GM23338 (cell line): ENCODE results near the gene EFHD2. TPM values are rescaled to one million over a fixed set of nuclear protein-coding genes. Genes with fewer than 3 reads are reported as not detected.

ENCODE experiments used
- ATAC-seq: fragments of 200-7000 bp; cut with Tn5 transposase; 3 replicates; pipeline ENCODE4 v1.9.1; 2020
- DNase-seq: peaks from one replicate; pipeline ENCODE4 v3.0.0-alpha.2; 2015; ENCODE audit warnings: low spot score
- H2AFZ ChIP-seq: fragments of 200-600 bp; sonication (generic); 2 replicates; pipeline ENCODE4 v1.8.0; 2016; ENCODE audit warnings: antibody characterized with exemption, mild to moderate bottlenecking, moderate library complexity
- H3F3A ChIP-seq: fragments of 200-600 bp; sonication (generic); replicated peaks from 2 replicates; pipeline ENCODE4 v1.8.0; 2017; ENCODE audit warnings: antibody characterized with exemption, mixed run types, low read depth
- H3K27ac ChIP-seq: fragments of 200-600 bp; sonication (generic); 2 replicates; pipeline ENCODE4 v1.6.1; 2016; ENCODE audit warnings: low read depth
- H3K27me3 ChIP-seq: fragments of 200-600 bp; sonication (generic); 2 replicates; pipeline ENCODE4 v1.8.0; 2016; ENCODE audit warnings: mild to moderate bottlenecking, mixed run types, moderate library complexity; ENCODE audit not compliant: insufficient read depth
- H3K36me3 ChIP-seq: fragments of 200-600 bp; sonication (generic); 2 replicates; pipeline ENCODE4 v1.8.0; 2016; ENCODE audit warnings: mild to moderate bottlenecking; ENCODE audit not compliant: insufficient read depth
- H3K4me1 ChIP-seq: fragments of 200-600 bp; sonication (generic); 2 replicates; pipeline ENCODE4 v1.8.0; 2016; ENCODE audit warnings: mild to moderate bottlenecking, moderate library complexity; ENCODE audit not compliant: insufficient read depth
- H3K4me2 ChIP-seq: fragments of 200-600 bp; sonication (generic); 2 replicates; pipeline ENCODE4 v1.7.1; 2017; ENCODE audit warnings: mixed run types
- H3K4me3 ChIP-seq: fragments of 200-600 bp; sonication (generic); 2 replicates; pipeline ENCODE4 v1.6.1; 2016; ENCODE audit warnings: mixed run types
- H3K79me2 ChIP-seq: fragments of 200-600 bp; sonication (generic); replicated peaks from 2 replicates; pipeline ENCODE4 v1.8.0; 2017; ENCODE audit warnings: mild to moderate bottlenecking; ENCODE audit not compliant: insufficient read depth
- H3K9me2 ChIP-seq: fragments of 200-600 bp; sonication (generic); 2 replicates; pipeline ENCODE4 v1.8.0; 2017; ENCODE audit not compliant: insufficient read depth
- H4K20me1 ChIP-seq: fragments of 200-600 bp; sonication (generic); replicated peaks from 2 replicates; pipeline ENCODE4 v1.8.0; 2017; ENCODE audit warnings: mild to moderate bottlenecking; ENCODE audit not compliant: insufficient read depth
- H3K27ac Mint-ChIP-seq: 2 replicates; pipeline ENCODE4 v1.8.0; 2020; ENCODE audit warnings: inconsistent platforms, mild to moderate bottlenecking, moderate library complexity, mixed read lengths
- H3K27me3 Mint-ChIP-seq: 3 replicates; pipeline ENCODE4 v1.8.0; 2022; ENCODE audit warnings: low read depth, mild to moderate bottlenecking, moderate library complexity, mixed read lengths, inconsistent platforms; ENCODE audit not compliant: insufficient read depth, poor library complexity
- H3K36me3 Mint-ChIP-seq: 3 replicates; pipeline ENCODE4 v1.8.0; 2021; ENCODE audit warnings: low read depth, mild to moderate bottlenecking, inconsistent platforms, moderate library complexity, mixed read lengths
- H3K4me1 Mint-ChIP-seq: 3 replicates; pipeline ENCODE4 v1.8.0; 2020; ENCODE audit warnings: mild to moderate bottlenecking, inconsistent platforms, mixed read lengths
- H3K4me3 Mint-ChIP-seq: 3 replicates; pipeline ENCODE4 v1.8.0; 2021; ENCODE audit warnings: moderate library complexity, mild to moderate bottlenecking, inconsistent platforms, mixed read lengths
- H3K9me3 Mint-ChIP-seq: 3 replicates; pipeline ENCODE4 v1.8.0; 2020; ENCODE audit warnings: moderate library complexity, mild to moderate bottlenecking, inconsistent platforms, mixed read lengths
- CREB1 ChIP-seq: fragments of 250-450 bp; sonication (Bioruptor Pico); IDR thresholded peaks from 2 replicates; pipeline ENCODE4 v1.5.0; 2020; ENCODE audit warnings: low read depth, mild to moderate bottlenecking, moderate library complexity
- EZH2 ChIP-seq: fragments of 200-600 bp; sonication (generic); IDR thresholded peaks from one replicate; pipeline ENCODE4 v1.8.0; 2017; ENCODE audit warnings: antibody characterized with exemption, mild to moderate bottlenecking, low read depth; ENCODE audit not compliant: unreplicated experiment
- EZH2phosphoT487 ChIP-seq: fragments of 200-600 bp; sonication (generic); IDR thresholded peaks from one replicate; pipeline ENCODE4 v1.8.1; 2018; ENCODE audit warnings: antibody characterized with exemption; ENCODE audit not compliant: unreplicated experiment
- JUNB ChIP-seq: IDR thresholded peaks from one replicate; pipeline ENCODE4 v1.6.1; 2016; ENCODE audit warnings: antibody characterized with exemption; ENCODE audit not compliant: unreplicated experiment
- NANOG ChIP-seq: IDR thresholded peaks from 2 replicates; pipeline ENCODE4 v1.6.1; 2016; ENCODE audit warnings: antibody characterized with exemption, borderline replicate concordance
- POLR2AphosphoS5 ChIP-seq: IDR thresholded peaks from 2 replicates; pipeline ENCODE4 v1.6.1; 2016; ENCODE audit warnings: antibody characterized with exemption, low read depth
- STAT1 ChIP-seq: IDR thresholded peaks from one replicate; pipeline ENCODE4 v1.6.1; 2016; ENCODE audit warnings: antibody characterized with exemption; ENCODE audit not compliant: unreplicated experiment
- ZNF114 ChIP-seq: fragments of 250-450 bp; sonication (Bioruptor Pico); IDR thresholded peaks from 2 replicates; pipeline ENCODE4 v1.5.0; 2020; ENCODE audit warnings: mild to moderate bottlenecking, moderate library complexity
- ZNF331 ChIP-seq: fragments of 250-450 bp; sonication (Bioruptor Pico); IDR thresholded peaks from 2 replicates; pipeline ENCODE4 v1.5.0; 2020; ENCODE audit warnings: low read depth, mild to moderate bottlenecking, moderate library complexity
- polyA plus RNA-seq: library from polyadenylated mRNA; unstranded; fragments of >200 nt; fragmentation: Nextera tagmentation; extraction: Ambion mirVana; gene quantifications from 2 replicates; pipeline ENCODE4 v1.2.1, GENCODE V29; 2016
- total RNA-seq: library from RNA; depleted of rRNA; stranded (reverse); fragments of >200 nt; shearing (Covaris generic); gene quantifications from 2 replicates; pipeline ENCODE4 v1.2.3, GENCODE V29; 2014
- TF ChIP-seq, protein P1 (sequence below): fragments of 250-450 bp; sonication (Bioruptor Pico); IDR thresholded peaks from 2 replicates; pipeline ENCODE4 v1.5.0; 2020; ENCODE audit warnings: mild to moderate bottlenecking, moderate library complexity
- TF ChIP-seq, protein P2 (sequence below): IDR thresholded peaks from one replicate; pipeline ENCODE4 v1.6.1; 2018; ENCODE audit warnings: antibody characterized with exemption; ENCODE audit not compliant: unreplicated experiment
- TF ChIP-seq, protein P3 (sequence below): IDR thresholded peaks from 2 replicates; pipeline ENCODE4 v1.6.1; 2016; ENCODE audit warnings: antibody characterized with exemption
- TF ChIP-seq, protein P4 (sequence below), 2 experiments: fragments of 200-600 bp in 1 of 2; sonication (generic) in 1 of 2; conservative IDR thresholded peaks; 2 replicates each; pipeline versions ENCODE4 v1.5.1 to v1.6.1; 2016 to 2017; ENCODE audit warnings: antibody characterized with exemption in 2 of 2, low read depth in 2 of 2, mild to moderate bottlenecking in 2 of 2, moderate library complexity in 1 of 2

EFHD2 gene
- total and polyA plus RNA-seq, 2 experiments from 2014 or later = 22.8 to 23.7 TPM

DNA sequence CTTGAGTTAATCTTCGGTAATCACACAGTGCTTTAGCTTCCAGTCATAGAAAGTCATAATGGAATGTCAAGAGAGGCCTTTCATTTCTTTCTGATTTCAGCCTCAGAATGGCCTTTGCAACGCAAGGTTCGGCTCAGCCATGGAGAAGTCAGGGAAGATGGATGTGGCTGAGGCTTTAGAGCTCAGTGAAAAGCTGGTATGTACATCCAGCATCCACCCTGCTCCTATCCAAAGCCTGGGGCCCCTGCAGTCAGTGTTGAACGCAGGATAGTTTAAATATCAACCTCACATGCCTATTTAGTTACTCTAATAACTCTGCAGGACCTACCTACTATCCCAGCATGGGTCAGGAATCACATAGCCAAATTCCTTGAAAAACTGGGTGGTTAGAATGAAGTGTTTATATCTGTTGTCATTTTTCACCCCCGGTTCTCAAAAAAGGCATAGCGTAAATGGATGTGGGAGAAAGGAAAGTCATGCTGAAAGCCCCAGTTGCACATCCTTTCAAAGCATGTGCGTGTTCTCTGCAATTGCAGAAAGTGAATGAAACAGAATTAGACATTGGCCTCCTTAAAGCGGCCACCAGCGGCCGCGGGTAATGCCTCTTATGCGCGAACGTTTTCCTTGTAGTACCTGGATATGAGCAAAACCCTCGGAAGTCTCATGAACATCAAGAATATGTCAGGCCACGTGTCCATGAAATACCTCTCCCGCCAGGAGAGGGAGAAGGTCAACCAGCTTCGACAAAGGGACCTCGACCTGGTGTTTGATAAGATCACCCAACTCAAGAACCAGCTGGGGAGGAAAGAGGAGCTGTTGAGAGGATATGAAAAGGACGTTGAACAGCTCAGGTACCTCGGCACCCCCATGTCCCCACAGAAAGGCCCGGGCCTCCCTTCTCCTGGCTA, 28.8 kb upstream of the EFHD2 start:
- no peaks in the 10 kb centered on the region for H3K36me3 ChIP-seq
- H4K20me1 ChIP-seq = no peaks in the 10 kb centered on the region
- no peaks in the 10 kb centered on the region for H3K79me2 ChIP-seq
- no peak overlapping the region for H3K4me3 ChIP-seq
- H3K27ac Mint-ChIP-seq = no peak overlapping the region
- H3F3A ChIP-seq = peaks cover 15% of the 10 kb centered on the region; the same call in 1 of the 2 replicates
- no peak for DNase-seq
- H3K36me3 Mint-ChIP-seq = no peaks in the 10 kb centered on the region
- no peaks in the 10 kb centered on the region for H3K9me2 ChIP-seq
- TF ChIP-seq, protein P1, sequence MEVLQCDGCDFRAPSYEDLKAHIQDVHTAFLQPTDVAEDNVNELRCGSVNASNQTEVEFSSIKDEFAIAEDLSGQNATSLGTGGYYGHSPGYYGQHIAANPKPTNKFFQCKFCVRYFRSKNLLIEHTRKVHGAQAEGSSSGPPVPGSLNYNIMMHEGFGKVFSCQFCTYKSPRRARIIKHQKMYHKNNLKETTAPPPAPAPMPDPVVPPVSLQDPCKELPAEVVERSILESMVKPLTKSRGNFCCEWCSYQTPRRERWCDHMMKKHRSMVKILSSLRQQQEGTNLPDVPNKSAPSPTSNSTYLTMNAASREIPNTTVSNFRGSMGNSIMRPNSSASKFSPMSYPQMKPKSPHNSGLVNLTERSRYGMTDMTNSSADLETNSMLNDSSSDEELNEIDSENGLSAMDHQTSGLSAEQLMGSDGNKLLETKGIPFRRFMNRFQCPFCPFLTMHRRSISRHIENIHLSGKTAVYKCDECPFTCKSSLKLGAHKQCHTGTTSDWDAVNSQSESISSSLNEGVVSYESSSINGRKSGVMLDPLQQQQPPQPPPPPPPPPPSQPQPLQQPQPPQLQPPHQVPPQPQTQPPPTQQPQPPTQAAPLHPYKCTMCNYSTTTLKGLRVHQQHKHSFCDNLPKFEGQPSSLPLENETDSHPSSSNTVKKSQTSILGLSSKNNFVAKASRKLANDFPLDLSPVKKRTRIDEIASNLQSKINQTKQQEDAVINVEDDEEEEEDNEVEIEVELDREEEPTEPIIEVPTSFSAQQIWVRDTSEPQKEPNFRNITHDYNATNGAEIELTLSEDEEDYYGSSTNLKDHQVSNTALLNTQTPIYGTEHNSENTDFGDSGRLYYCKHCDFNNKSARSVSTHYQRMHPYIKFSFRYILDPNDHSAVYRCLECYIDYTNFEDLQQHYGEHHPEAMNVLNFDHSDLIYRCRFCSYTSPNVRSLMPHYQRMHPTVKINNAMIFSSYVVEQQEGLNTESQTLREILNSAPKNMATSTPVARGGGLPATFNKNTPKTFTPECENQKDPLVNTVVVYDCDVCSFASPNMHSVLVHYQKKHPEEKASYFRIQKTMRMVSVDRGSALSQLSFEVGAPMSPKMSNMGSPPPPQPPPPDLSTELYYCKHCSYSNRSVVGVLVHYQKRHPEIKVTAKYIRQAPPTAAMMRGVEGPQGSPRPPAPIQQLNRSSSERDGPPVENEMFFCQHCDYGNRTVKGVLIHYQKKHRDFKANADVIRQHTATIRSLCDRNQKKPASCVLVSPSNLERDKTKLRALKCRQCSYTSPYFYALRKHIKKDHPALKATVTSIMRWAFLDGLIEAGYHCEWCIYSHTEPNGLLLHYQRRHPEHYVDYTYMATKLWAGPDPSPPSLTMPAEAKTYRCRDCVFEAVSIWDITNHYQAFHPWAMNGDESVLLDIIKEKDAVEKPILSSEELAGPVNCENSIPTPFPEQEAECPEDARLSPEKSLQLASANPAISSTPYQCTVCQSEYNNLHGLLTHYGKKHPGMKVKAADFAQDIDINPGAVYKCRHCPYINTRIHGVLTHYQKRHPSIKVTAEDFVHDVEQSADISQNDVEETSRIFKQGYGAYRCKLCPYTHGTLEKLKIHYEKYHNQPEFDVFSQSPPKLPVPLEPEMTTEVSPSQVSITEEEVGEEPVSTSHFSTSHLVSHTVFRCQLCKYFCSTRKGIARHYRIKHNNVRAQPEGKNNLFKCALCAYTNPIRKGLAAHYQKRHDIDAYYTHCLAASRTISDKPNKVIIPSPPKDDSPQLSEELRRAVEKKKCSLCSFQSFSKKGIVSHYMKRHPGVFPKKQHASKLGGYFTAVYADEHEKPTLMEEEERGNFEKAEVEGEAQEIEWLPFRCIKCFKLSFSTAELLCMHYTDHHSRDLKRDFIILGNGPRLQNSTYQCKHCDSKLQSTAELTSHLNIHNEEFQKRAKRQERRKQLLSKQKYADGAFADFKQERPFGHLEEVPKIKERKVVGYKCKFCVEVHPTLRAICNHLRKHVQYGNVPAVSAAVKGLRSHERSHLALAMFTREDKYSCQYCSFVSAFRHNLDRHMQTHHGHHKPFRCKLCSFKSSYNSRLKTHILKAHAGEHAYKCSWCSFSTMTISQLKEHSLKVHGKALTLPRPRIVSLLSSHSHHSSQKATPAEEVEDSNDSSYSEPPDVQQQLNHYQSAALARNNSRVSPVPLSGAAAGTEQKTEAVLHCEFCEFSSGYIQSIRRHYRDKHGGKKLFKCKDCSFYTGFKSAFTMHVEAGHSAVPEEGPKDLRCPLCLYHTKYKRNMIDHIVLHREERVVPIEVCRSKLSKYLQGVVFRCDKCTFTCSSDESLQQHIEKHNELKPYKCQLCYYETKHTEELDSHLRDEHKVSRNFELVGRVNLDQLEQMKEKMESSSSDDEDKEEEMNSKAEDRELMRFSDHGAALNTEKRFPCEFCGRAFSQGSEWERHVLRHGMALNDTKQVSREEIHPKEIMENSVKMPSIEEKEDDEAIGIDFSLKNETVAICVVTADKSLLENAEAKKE (CRISPR knock-in tag) = no peak
- TF ChIP-seq EZH2 (no peak), ZNF331 (CRISPR knock-in tag) (no peak), EZH2phosphoT487 (no peak), JUNB (no peak), POLR2AphosphoS5 (no peak), ZNF114 (CRISPR knock-in tag) (no peak), CREB1 (CRISPR knock-in tag) (no peak), STAT1 (no peak), NANOG (no peak)
- TF ChIP-seq, protein P2, sequence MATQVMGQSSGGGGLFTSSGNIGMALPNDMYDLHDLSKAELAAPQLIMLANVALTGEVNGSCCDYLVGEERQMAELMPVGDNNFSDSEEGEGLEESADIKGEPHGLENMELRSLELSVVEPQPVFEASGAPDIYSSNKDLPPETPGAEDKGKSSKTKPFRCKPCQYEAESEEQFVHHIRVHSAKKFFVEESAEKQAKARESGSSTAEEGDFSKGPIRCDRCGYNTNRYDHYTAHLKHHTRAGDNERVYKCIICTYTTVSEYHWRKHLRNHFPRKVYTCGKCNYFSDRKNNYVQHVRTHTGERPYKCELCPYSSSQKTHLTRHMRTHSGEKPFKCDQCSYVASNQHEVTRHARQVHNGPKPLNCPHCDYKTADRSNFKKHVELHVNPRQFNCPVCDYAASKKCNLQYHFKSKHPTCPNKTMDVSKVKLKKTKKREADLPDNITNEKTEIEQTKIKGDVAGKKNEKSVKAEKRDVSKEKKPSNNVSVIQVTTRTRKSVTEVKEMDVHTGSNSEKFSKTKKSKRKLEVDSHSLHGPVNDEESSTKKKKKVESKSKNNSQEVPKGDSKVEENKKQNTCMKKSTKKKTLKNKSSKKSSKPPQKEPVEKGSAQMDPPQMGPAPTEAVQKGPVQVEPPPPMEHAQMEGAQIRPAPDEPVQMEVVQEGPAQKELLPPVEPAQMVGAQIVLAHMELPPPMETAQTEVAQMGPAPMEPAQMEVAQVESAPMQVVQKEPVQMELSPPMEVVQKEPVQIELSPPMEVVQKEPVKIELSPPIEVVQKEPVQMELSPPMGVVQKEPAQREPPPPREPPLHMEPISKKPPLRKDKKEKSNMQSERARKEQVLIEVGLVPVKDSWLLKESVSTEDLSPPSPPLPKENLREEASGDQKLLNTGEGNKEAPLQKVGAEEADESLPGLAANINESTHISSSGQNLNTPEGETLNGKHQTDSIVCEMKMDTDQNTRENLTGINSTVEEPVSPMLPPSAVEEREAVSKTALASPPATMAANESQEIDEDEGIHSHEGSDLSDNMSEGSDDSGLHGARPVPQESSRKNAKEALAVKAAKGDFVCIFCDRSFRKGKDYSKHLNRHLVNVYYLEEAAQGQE = no peak
- TF ChIP-seq, protein P3, sequence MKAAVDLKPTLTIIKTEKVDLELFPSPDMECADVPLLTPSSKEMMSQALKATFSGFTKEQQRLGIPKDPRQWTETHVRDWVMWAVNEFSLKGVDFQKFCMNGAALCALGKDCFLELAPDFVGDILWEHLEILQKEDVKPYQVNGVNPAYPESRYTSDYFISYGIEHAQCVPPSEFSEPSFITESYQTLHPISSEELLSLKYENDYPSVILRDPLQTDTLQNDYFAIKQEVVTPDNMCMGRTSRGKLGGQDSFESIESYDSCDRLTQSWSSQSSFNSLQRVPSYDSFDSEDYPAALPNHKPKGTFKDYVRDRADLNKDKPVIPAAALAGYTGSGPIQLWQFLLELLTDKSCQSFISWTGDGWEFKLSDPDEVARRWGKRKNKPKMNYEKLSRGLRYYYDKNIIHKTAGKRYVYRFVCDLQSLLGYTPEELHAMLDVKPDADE = no peak
- TF ChIP-seq, protein P4, sequence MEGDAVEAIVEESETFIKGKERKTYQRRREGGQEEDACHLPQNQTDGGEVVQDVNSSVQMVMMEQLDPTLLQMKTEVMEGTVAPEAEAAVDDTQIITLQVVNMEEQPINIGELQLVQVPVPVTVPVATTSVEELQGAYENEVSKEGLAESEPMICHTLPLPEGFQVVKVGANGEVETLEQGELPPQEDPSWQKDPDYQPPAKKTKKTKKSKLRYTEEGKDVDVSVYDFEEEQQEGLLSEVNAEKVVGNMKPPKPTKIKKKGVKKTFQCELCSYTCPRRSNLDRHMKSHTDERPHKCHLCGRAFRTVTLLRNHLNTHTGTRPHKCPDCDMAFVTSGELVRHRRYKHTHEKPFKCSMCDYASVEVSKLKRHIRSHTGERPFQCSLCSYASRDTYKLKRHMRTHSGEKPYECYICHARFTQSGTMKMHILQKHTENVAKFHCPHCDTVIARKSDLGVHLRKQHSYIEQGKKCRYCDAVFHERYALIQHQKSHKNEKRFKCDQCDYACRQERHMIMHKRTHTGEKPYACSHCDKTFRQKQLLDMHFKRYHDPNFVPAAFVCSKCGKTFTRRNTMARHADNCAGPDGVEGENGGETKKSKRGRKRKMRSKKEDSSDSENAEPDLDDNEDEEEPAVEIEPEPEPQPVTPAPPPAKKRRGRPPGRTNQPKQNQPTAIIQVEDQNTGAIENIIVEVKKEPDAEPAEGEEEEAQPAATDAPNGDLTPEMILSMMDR (conservative IDR thresholded peaks at IDR 0.05; ENCODE audit: low read depth in 2 of 2) = no peak
- peaks cover 46% of the 10 kb centered on the region for H3K27me3 Mint-ChIP-seq
- H3K4me3 Mint-ChIP-seq = no peak overlapping the region
- peaks cover 32% of the 10 kb centered on the region for H3K27me3 ChIP-seq
- peaks cover 26% of the 10 kb centered on the region for H3K4me1 ChIP-seq
- H3K27ac ChIP-seq = no peak overlapping the region
- ATAC-seq = no peak
- no peaks in the 10 kb centered on the region; the same call in 2 of the 3 replicates for H3K9me3 Mint-ChIP-seq
- H2AFZ ChIP-seq = no peak overlapping the region
- no peak overlapping the region for H3K4me2 ChIP-seq
- H3K4me1 Mint-ChIP-seq = peaks cover 49% of the 10 kb centered on the region
